Measurements from ENCODE around the gene KRT23.

DNA sequence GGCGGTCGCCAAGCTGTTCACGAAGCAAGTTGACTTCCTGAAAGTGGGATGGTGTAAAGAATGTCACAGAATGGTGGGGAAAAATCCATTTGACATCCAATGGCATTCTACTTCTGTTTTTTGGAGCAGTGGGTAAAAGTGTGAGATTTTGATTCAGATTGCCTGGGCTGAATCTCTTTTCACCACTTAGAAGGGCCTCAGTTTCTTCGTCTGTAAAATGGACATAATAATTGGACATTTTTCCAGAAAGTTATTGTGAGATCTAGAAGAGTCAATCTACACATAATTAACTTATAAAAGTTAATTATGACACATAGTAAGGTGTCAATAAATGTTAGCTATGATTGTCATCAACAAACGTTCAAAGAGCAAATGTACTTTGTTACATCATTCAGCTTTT is 43.7 kb upstream of the KRT23 start:
- no peak for TF ChIP-seq POLR2A (IDR thresholded peaks at IDR 0.05; ENCODE audit: insufficient read depth in 1 of 2, low read depth in 2 of 2, low read length in 2 of 2)
- TF ChIP-seq, protein P1, sequence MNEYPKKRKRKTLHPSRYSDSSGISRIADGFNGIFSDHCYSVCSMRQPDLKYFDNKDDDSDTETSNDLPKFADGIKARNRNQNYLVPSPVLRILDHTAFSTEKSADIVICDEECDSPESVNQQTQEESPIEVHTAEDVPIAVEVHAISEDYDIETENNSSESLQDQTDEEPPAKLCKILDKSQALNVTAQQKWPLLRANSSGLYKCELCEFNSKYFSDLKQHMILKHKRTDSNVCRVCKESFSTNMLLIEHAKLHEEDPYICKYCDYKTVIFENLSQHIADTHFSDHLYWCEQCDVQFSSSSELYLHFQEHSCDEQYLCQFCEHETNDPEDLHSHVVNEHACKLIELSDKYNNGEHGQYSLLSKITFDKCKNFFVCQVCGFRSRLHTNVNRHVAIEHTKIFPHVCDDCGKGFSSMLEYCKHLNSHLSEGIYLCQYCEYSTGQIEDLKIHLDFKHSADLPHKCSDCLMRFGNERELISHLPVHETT (CRISPR knock-in tag; conservative IDR thresholded peaks at IDR 0.05), result no peak
- no peak for TF ChIP-seq NR2C2 (CRISPR knock-in tag; IDR thresholded peaks at IDR 0.05; ENCODE audit: borderline replicate concordance)
- TF ChIP-seq FOXP1 (IDR thresholded peaks at IDR 0.05), result no peak
- no peak for TF ChIP-seq FOXP1 (CRISPR knock-in tag; IDR thresholded peaks at IDR 0.05)
- TF ChIP-seq ZNF225 (CRISPR knock-in tag; IDR thresholded peaks at IDR 0.05), result no peak
- no peak for TF ChIP-seq ZNF317 (CRISPR knock-in tag; IDR thresholded peaks at IDR 0.05)
- no peak for TF ChIP-seq RBAK (CRISPR knock-in tag; IDR thresholded peaks at IDR 0.05)
- no peak for TF ChIP-seq EZH2 (conservative IDR thresholded peaks at IDR 0.05; ENCODE audit: low read depth, low read length)
